Activated naive CD4-positive, alpha-beta T cell treated with anti-CD3 and anti-CD28 coated beads, Interleukin-2, amount 50 U/mL, for 24 hours (primary cell): ENCODE data around the gene SLC2A6.

Experiments used
- H3K27ac Mint-ChIP-seq: one replicate; pipeline ENCODE4 v1.8.0; 2021; ENCODE audit warnings: mild to moderate bottlenecking, mixed read lengths
- H3K27me3 Mint-ChIP-seq: one replicate; pipeline ENCODE4 v1.8.0; 2021; ENCODE audit warnings: mixed read lengths
- H3K36me3 Mint-ChIP-seq: one replicate; pipeline ENCODE4 v1.8.0; 2021; ENCODE audit warnings: mixed read lengths
- H3K4me1 Mint-ChIP-seq: one replicate; pipeline ENCODE4 v1.8.0; 2021; ENCODE audit warnings: mixed read lengths
- H3K4me3 Mint-ChIP-seq: one replicate; pipeline ENCODE4 v1.8.0; 2021; ENCODE audit warnings: mild to moderate bottlenecking, mixed read lengths
- H3K9me3 Mint-ChIP-seq: one replicate; pipeline ENCODE4 v1.8.0; 2021; ENCODE audit warnings: mixed read lengths

The SLC2A6 gene

DNA sequence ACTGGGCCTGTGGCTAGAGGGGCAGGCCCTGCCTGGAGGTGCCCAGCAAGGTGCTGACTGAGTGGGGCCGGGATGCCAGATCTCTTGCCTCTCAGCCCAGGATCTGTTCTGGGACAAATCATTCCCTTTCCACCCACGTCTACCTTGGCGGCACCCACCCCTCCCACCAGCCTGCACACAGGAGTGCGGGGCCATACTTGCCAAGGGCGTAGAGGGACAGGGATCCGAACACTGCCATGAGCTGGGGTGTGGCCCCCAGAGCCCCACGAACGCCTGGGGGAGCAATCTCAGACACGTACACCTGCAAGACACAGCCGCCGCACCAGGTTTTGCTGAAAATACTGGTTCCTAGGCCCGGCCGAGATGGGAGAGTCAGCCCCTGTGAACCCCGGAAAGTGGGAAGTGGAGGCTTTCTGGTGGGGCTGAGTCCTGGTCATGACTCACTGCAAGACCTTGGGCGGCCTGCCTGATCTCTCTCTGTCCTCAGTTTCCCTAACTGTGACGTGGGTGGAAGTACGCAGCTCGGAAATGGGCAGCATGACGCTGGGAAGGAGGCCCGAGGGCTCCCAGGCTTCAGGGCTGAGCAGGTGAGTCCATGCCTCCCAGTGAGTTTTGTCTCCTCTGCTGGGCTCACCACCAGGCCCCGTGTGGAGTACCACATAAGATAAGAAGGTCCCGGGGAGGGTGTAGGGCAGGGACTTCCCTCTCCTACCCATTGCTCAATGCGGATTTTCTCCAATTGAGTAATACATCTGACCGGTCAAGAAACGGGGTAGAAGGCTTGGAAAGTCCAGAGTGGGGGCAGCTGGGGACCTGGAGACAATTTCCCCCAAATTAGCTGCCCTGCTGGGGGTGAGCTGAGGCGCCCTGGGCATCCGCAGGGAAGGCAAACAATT is 2.6 kb downstream of the SLC2A6 start:
- Mint-ChIP-seq H3K27me3 (no peaks in the 10 kb centered on the region), H3K9me3 (no peaks in the 10 kb centered on the region), H3K4me1 (peaks cover 10% of the 10 kb centered on the region), H3K27ac (no peak overlapping the region), H3K4me3 (no peak overlapping the region), H3K36me3 (no peaks in the 10 kb centered on the region)

DNA sequence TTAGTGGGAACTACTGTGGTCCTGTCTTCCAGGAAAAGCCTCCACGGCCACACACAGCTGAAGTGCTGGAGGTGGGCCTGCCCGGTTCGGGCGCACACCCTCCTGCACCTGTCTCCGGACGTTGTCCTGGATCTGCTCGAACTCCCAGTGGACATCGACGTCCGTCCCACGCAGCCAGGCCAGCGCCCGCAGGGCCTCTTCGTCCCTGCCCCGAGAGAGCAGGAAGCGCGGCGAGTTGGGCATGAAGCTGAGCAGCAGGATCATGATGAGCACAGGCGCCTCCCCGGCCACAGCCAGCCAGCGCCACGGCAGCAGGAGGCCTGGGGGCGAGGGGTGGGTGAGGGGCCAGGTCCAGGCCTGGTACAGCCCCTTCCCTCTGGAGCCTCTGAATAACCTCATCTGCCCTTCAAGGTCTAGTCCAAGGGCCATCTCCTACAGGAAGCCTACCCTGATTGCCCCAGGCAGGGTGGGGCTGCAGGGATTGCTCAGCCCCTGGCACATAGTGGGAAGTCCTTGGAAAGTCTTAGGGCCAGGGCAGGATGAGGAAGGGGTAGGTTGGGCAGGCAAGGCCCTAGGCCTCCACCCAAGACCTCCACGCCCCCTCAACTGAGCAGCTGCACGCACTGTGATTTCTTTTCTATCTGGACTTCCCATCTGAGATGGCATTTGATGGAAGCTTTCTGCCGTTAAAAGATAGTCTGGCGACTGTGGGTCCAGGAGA is 3.4 kb downstream of the SLC2A6 start:
- Mint-ChIP-seq H3K27ac (no peak overlapping the region), H3K4me1 (peaks cover 10% of the 10 kb centered on the region), H3K4me3 (no peak overlapping the region), H3K27me3 (no peaks in the 10 kb centered on the region), H3K9me3 (no peaks in the 10 kb centered on the region), H3K36me3 (no peaks in the 10 kb centered on the region)

DNA sequence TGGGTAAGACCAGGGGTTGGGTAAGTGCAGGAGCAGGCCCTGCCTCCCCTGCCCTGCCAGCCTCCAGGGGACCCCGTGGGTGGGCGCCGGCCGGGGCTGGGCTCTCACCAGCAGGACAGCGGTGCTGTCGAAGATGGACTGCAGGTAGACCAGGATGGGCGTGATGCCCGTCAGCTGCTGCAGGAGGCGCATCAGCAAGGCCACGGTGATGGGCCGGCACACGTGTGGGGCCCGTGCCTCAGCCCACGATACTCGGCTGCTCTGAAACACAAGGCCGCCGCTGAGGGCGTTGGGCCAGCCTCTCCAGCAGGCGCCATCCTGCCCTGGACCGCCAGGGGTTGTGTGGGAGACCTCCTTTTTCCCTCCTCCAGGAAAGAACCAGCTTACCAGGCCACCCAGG is 4.0 kb downstream of the SLC2A6 start:
- no peaks in the 10 kb centered on the region for H3K9me3 Mint-ChIP-seq
- no peak overlapping the region for H3K4me3 Mint-ChIP-seq
- H3K27ac Mint-ChIP-seq: no peak overlapping the region
- H3K27me3 Mint-ChIP-seq: no peaks in the 10 kb centered on the region
- peaks cover 7% of the 10 kb centered on the region for H3K4me1 Mint-ChIP-seq
- H3K36me3 Mint-ChIP-seq: no peaks in the 10 kb centered on the region

DNA sequence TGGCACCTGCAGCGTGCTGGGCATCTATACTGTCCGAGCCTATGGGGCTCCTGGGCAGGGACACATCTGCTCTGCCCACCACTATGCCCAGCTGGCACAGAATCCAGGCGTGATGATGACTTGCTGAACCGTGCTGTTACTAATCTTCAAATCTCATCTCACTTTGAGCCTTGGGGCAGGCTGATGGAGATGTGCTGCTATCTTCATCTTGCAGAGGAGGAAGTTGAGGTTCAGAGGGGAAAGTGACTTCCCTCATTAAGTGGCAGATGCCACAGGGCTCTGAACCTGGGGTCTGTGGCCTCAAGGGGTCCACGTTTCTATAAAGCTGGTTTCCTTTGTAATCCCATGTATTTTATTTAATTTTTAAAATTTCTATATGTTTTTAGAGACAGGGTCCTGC is 4.7 kb downstream of the SLC2A6 start:
- Mint-ChIP-seq H3K4me1 (peaks cover under 1% of the 10 kb centered on the region), H3K27ac (no peak overlapping the region), H3K4me3 (no peak overlapping the region), H3K27me3 (no peaks in the 10 kb centered on the region), H3K36me3 (no peaks in the 10 kb centered on the region), H3K9me3 (no peaks in the 10 kb centered on the region)

DNA sequence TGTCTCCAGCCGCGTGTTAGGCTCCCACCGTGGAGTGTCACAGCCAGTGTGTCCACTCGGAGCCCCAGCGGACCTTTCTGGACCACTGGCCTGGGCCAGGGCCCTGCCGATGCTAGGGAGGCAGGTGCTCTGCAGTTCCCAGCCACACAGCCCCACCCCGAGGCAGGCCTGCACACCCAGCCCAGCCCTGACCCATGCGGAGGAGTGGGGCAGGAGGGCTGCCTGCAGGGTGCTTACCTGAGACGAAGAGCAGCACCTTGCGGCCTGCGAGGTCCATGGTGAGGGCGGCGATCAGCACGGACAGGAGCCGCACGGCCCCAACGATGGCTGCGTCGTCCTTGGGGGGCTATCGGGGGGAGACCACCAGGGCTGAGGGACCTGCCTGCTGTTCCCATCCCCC is 5.2 kb downstream of the SLC2A6 start:
- Mint-ChIP-seq H3K27me3 (no peaks in the 10 kb centered on the region), H3K4me3 (no peak overlapping the region), H3K4me1 (no peaks in the 10 kb centered on the region), H3K9me3 (no peaks in the 10 kb centered on the region), H3K36me3 (no peaks in the 10 kb centered on the region), H3K27ac (no peak overlapping the region)

DNA sequence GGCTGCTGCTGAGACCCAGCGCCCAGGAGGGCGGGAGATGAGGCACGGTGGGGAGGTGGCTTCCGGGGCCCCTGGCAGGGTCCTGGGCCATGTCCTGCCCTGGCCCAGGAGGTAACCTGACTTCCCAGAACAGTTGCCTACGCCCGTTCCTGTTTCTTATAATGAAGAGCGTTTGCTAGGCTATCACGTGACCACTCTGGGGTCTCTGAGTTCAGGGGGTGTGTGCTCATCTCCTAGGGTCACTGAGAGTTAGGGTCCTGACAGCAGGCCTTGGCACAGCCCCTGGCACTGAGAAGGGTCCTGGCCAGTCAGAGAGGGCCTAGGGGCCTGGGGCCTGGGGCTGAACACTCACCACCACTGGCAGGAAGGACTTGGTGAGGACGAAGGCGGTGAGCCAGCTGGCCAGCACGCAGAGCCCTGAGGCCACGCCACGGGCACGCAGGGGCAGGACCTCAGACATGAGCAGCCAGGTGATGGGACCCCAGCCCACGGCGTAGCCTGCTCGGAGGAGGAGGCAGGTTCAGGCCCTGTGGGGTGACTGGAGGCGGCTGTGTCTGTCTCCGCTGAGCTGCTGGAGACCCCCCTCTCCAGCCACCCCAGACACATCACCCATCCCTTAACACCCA is 6.0 kb downstream of the SLC2A6 start:
- no peak overlapping the region for H3K4me3 Mint-ChIP-seq
- no peak overlapping the region for H3K27ac Mint-ChIP-seq
- H3K4me1 Mint-ChIP-seq: no peaks in the 10 kb centered on the region
- H3K36me3 Mint-ChIP-seq: no peaks in the 10 kb centered on the region
- H3K9me3 Mint-ChIP-seq: no peaks in the 10 kb centered on the region
- H3K27me3 Mint-ChIP-seq: no peaks in the 10 kb centered on the region

DNA sequence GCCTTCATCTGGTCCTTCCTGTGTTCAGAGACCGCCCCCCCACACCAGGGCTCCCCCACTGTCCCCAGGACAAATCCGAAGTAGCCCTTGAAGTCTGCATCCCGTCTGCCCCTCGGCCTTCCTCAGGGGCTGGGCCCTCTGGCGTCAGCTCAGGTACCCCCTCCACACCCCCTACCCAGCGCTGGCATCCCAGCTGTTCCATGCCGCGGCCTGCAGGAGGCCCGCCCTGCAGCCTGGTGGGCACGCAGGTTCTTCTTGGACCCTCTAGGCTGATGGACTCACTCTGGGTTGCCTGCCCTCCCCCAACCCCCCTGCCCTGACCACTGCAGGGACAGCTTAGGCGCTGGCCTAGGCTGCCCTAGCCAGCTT is 6.6 kb downstream of the SLC2A6 start:
- Mint-ChIP-seq H3K27me3 (no peaks in the 10 kb centered on the region), H3K4me1 (no peaks in the 10 kb centered on the region), H3K36me3 (no peaks in the 10 kb centered on the region), H3K4me3 (no peak overlapping the region), H3K9me3 (no peaks in the 10 kb centered on the region), H3K27ac (no peak overlapping the region)

DNA sequence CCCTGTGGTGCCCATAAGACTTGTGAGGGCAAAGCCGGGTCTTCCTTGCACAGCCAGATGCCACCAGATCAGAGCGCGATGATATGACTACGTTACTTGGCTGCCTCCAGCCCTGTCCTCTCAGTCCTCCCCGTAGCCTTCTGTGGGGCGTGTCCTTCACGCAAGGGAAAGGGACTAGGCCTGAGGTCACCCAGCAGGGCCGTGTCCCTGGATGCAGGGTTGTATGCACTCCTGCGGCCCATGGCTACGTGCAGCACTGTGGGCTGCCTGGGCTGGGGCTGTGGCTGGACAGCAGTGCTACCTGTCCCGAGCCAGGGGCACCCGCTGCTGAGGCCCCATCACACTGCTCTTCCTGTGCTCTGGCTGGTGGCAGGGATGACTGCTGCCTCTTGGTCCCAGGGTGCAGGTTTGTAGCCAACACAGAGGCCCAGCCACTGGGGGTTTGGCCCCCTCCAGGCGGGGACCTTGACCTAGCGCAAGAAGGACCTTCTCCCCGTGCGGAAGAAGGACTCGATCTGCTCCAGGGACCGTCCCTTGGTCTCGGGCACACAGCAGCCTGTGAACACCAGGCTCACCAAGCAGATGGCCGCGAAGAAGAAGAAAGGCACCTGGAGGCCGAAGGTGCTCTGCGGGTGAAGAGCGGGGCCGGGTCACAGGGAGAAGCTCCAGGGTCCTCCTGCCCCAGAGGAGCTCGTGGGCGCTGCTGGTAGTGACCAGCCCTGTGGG is 7.2 kb downstream of the SLC2A6 start:
- Mint-ChIP-seq H3K36me3 (no peaks in the 10 kb centered on the region), H3K27me3 (no peaks in the 10 kb centered on the region), H3K4me1 (no peaks in the 10 kb centered on the region), H3K9me3 (no peaks in the 10 kb centered on the region), H3K4me3 (no peak overlapping the region), H3K27ac (no peak overlapping the region)

DNA sequence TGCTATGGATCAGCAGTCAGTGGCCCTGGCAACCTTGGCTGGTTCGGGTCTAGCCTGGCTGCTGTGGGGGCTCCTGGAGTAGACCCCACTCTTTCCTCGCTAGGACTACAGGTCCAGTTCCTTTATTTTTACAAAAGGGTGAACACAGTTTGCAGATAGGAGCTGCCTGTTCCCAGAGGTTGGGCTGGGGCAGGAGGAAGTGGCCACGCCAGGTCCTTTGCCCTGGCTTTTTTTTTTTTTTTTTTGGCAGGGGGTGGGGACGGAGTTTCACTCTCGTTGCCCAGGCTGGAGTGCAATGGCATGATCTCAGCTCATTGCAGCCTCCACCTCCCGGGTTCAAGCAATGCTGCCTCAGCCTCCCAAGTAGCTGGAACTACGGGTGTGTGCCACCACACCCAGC is 7.9 kb downstream of the SLC2A6 start:
- Mint-ChIP-seq H3K27me3 (no peaks in the 10 kb centered on the region), H3K9me3 (no peaks in the 10 kb centered on the region), H3K36me3 (no peaks in the 10 kb centered on the region), H3K4me1 (no peaks in the 10 kb centered on the region), H3K4me3 (no peak overlapping the region), H3K27ac (no peak overlapping the region)

DNA sequence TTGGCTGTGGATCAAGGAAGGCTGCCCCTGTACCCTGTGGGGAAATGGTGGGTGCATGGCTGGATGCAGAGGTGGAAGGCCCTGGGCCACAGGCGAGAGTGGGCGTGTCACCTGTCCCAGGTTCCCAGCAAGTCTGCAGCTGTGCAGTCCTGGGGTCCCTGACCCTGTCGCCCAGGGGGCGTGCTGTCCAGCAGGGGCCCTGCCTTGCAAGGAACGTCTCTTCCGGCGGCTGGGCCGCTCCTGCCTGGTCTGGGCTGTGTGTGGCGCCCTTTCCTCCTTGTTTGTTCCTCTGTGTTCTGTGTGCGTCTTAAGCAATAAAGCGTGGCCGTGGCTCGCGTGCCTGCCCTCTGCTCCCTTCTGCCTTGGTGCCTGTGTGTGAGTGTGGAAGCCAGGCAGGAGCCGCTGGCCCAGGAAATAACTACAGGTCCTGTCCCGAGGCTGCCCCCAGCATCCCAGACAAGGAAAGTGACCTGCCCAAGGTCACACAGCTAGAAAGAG is 8.4 kb downstream of the SLC2A6 start:
- H3K4me1 Mint-ChIP-seq: no peaks in the 10 kb centered on the region
- H3K27me3 Mint-ChIP-seq: no peaks in the 10 kb centered on the region
- H3K4me3 Mint-ChIP-seq: no peak overlapping the region
- no peaks in the 10 kb centered on the region for H3K9me3 Mint-ChIP-seq
- H3K27ac Mint-ChIP-seq: no peak overlapping the region
- H3K36me3 Mint-ChIP-seq: no peaks in the 10 kb centered on the region

DNA sequence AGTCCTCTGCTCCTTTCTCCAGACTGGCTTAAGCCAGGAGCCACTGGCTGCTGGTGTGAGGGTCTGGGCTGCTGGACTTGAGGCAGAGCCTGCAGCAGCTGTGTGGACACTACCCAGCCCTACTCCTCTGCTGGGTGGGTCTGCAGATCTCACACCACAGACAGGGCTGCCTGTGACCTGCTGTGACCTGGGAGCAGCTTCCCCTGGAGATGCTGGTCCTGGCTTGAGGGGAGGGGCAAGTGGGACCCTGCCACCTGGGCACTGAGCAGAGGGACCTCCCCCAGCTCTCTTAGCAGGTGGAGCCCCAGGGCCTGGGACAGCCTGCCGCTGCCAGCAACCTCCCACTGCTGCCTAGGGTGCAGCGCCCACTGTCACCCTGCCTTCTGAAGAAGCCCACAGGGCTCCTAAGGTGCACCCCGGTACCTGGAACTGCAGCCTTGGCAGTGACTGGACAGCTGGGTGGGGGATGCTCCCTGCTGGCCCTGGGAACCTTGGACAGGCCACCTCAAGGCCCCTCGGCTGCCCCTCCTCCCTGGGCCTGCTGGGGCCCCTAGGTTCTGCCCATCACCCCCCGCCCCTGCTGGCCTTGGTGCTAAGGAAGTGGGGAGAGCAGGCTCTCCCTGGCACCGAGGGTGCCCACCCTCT is 10.0 kb downstream of the SLC2A6 start:
- H3K4me1 Mint-ChIP-seq: no peaks in the 10 kb centered on the region
- H3K4me3 Mint-ChIP-seq: no peak overlapping the region
- no peaks in the 10 kb centered on the region for H3K27me3 Mint-ChIP-seq
- H3K27ac Mint-ChIP-seq: no peak overlapping the region
- H3K36me3 Mint-ChIP-seq: no peaks in the 10 kb centered on the region
- H3K9me3 Mint-ChIP-seq: no peaks in the 10 kb centered on the region

DNA sequence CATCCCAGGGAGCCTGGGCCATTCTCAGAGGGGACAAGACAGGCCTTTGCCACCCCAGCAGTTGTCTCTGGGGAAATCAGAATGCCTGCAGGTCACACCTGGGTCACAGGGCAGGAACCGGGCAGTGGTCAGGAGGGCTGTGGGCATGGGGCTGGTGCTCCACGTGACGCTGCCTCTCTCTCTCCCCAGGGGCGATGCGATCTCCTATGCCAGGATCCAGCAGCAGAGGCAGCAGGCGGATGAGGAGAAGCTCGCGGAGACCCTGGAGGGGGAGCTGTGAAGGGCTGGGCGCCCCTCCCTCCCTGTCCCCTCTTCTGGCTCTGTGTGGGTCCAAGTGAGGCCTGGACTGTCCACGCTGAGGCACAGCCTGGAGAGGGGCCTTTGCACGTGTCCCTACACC is 10.5 kb downstream of the SLC2A6 start:
- Mint-ChIP-seq H3K27me3 (no peaks in the 10 kb centered on the region), H3K4me3 (no peak overlapping the region), H3K9me3 (no peaks in the 10 kb centered on the region), H3K36me3 (no peaks in the 10 kb centered on the region), H3K27ac (no peak overlapping the region), H3K4me1 (no peaks in the 10 kb centered on the region)

DNA sequence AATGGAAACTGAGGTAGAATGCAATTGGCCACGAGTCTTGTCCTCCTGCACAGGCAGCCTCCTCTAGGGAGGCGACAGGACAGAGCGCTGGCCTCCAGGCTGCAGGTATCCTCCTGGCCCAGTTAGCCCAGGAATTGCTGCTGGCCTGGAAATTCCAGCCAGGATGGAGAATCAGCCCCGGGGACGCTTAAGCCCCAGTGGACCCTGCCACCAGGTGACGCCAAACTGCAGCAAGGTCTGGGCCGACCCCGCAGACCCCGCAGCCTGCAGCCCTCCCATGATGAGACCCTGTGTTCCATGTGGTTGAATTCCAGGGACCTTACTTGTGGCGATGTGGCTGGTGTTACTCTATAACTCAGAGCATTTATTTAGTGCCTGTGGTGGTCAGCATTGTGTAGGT is 11.8 kb downstream of the SLC2A6 start:
- H3K9me3 Mint-ChIP-seq: no peaks in the 10 kb centered on the region
- H3K36me3 Mint-ChIP-seq: no peaks in the 10 kb centered on the region
- H3K27me3 Mint-ChIP-seq: no peaks in the 10 kb centered on the region
- no peak overlapping the region for H3K4me3 Mint-ChIP-seq
- H3K27ac Mint-ChIP-seq: no peak overlapping the region
- no peaks in the 10 kb centered on the region for H3K4me1 Mint-ChIP-seq

DNA sequence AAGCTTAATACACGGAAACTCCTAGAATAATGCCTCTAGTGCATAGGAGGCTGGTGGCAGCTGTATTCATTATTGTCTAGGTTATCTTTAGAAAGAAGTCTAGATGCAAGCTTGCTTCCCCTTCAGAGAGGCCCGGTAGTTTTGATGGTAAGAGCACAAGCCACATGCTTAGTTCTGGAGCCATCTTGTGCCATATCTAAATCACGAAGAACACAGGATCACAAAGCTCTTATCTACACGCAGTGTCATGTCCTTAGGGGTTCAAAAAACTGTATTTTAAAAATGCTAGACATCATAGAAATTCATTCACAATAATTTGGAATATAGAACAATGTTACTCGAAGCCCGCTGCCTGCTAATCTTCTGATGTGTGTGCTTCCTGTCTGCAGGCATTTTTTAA is 12.9 kb downstream of the SLC2A6 start:
- Mint-ChIP-seq H3K36me3 (no peaks in the 10 kb centered on the region), H3K9me3 (no peaks in the 10 kb centered on the region), H3K27me3 (no peaks in the 10 kb centered on the region), H3K27ac (no peak overlapping the region), H3K4me3 (no peak overlapping the region), H3K4me1 (no peaks in the 10 kb centered on the region)

DNA sequence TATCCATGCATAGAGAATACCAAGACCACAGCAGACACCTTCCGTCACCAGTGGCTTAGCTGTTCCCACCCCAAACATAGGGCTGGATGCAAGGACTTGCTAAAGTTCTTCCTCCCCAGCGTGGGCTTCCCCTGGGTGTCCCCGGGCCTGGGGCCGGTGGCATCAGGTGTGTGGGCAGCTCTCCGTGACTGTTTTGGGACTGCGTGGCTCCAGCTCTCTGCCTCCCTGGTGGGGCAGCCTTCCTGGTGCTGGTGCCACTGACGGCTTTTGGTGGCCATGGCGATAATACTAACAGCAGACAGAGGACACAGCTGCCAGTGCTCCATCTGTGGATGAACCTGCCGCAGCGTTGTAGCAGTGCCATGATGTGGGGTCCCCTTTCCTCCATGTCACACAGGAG is 14.3 kb downstream of the SLC2A6 start:
- Mint-ChIP-seq H3K27ac (no peak overlapping the region), H3K4me3 (no peak overlapping the region), H3K9me3 (no peaks in the 10 kb centered on the region), H3K4me1 (no peaks in the 10 kb centered on the region), H3K36me3 (no peaks in the 10 kb centered on the region), H3K27me3 (no peaks in the 10 kb centered on the region)
